ENCODE measurements around the gene ANKDD1B. TPM values are rescaled to one million over a fixed set of nuclear protein-coding genes. Genes with fewer than 3 reads are reported as not detected.

The ANKDD1B gene
- total and polyA plus RNA-seq, 2 of the 13 experiments (the other 11 are each of a cell fraction or from before 2014, with no cell fraction given), result 0.12 to 0.27 TPM

DNA sequence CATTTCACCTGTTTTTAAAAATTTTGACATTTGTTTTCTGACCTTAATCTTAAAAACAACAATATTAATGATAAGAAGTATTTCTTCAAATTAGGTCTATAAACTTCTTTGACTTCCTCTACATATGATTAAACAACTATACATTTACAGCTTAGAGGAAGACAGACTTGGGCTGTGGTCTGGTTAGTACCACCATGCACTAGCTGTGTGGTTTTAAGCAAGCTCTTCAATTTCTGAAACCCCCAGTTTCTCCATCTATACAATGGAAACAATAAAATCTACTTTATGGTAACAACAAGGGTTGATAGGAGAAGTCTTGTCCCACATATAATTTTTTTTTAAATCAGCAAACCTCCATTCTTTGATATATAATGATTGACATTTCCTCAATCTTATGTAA lies 15.7 kb downstream of the ANKDD1B start:
- Histone ChIP-seq H3K79me2 (ENCODE audit: insufficient read depth, low read length) (no peaks in the 10 kb centered on the region), H3K36me3 (replicated peaks in 1 of 2; ENCODE audit: control insufficient read depth in 1 of 2, insufficient read depth in 2 of 2, low read length in 2 of 2) (no peaks in the 10 kb centered on the region), H3K4me2 (ENCODE audit: low read depth, low read length) (no peak overlapping the region), H3K9ac (ENCODE audit: insufficient read depth, low read depth, low read length) (no peak overlapping the region), H3K27ac (ENCODE audit: extremely low read length, insufficient read depth, low read length) (no peak overlapping the region), H3K9me3 (ENCODE audit: low read length) (no peaks in the 10 kb centered on the region), H3K4me3 (replicated peaks in 1 of 3; ENCODE audit: insufficient read depth in 1 of 3, low read depth in 2 of 3, low read length in 3 of 3) (no peak overlapping the region), H4K20me1 (ENCODE audit: insufficient read depth, low read length) (no peaks in the 10 kb centered on the region), H3K4me1 (ENCODE audit: insufficient read depth, low read length) (peaks cover 15% of the 10 kb centered on the region), H3K27me3 (ENCODE audit: control insufficient read depth in 1 of 2, insufficient read depth in 2 of 2, low read length in 2 of 2) (no peaks in the 10 kb centered on the region), H2AFZ (ENCODE audit: low read length) (no peak overlapping the region)
- no TSS peak for BruUV-seq (replicated peaks)
- in situ Hi-C loops (cut with HindIII; ENCODE audit: extremely low pct_ligation_motif_present, low pct_unique_long_range_greater_than_20kb) (no loop called here), intact Hi-C loops (cut with micrococcal nuclease; ENCODE audit: unreplicated experiment) (no loop called here)
- FAIRE-seq, result no peak
- ChIA-PET CTCF (ENCODE audit: low intra/inter-chr PET ratio, low total read pairs) (no interaction called here), POLR2A (no interaction called here)
- no peak for ATAC-seq
- no peak for DNase-seq (ENCODE audit: low spot score)
- TF ChIP-seq EHMT2 (IDR thresholded peaks at IDR 0.05; ENCODE audit: borderline replicate concordance, low read depth, low read length) (no peak), CHD2 (IDR thresholded peaks at IDR 0.05; ENCODE audit: low read depth, low read length) (no peak), SNAPC2 (CRISPR knock-in tag; IDR thresholded peaks at IDR 0.05) (no peak), GLI4 (CRISPR knock-in tag; IDR thresholded peaks at IDR 0.05; ENCODE audit: borderline replicate concordance) (no peak), ZZZ3 (CRISPR knock-in tag; IDR thresholded peaks at IDR 0.05; ENCODE audit: borderline replicate concordance) (no peak), ZSCAN9 (CRISPR knock-in tag; IDR thresholded peaks at IDR 0.05; ENCODE audit: borderline replicate concordance) (no peak), MTF2 (CRISPR knock-in tag; IDR thresholded peaks at IDR 0.05; ENCODE audit: borderline replicate concordance) (no peak), ZSCAN21 (CRISPR knock-in tag; IDR thresholded peaks at IDR 0.05; ENCODE audit: borderline replicate concordance) (no peak), SP140L (CRISPR knock-in tag; IDR thresholded peaks at IDR 0.05; ENCODE audit: borderline replicate concordance) (no peak), ZKSCAN8 (CRISPR knock-in tag; IDR thresholded peaks at IDR 0.05; ENCODE audit: borderline replicate concordance) (no peak), ZBTB3 (CRISPR knock-in tag; IDR thresholded peaks at IDR 0.05; ENCODE audit: borderline replicate concordance, low read depth) (no peak), ZNF747 (CRISPR knock-in tag; IDR thresholded peaks at IDR 0.05; ENCODE audit: borderline replicate concordance) (no peak)
- TF ChIP-seq, protein P1, sequence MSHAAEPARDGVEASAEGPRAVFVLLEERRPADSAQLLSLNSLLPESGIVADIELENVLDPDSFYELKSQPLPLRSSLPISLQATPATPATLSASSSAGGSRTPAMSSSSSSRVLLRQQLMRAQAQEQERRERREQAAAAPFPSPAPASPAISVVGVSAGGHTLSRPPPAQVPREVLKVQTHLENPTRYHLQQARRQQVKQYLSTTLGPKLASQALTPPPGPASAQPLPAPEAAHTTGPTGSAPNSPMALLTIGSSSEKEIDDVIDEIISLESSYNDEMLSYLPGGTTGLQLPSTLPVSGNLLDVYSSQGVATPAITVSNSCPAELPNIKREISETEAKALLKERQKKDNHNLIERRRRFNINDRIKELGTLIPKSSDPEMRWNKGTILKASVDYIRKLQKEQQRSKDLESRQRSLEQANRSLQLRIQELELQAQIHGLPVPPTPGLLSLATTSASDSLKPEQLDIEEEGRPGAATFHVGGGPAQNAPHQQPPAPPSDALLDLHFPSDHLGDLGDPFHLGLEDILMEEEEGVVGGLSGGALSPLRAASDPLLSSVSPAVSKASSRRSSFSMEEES (CRISPR knock-in tag; IDR thresholded peaks at IDR 0.05), result no peak
- TF ChIP-seq, protein P2, sequence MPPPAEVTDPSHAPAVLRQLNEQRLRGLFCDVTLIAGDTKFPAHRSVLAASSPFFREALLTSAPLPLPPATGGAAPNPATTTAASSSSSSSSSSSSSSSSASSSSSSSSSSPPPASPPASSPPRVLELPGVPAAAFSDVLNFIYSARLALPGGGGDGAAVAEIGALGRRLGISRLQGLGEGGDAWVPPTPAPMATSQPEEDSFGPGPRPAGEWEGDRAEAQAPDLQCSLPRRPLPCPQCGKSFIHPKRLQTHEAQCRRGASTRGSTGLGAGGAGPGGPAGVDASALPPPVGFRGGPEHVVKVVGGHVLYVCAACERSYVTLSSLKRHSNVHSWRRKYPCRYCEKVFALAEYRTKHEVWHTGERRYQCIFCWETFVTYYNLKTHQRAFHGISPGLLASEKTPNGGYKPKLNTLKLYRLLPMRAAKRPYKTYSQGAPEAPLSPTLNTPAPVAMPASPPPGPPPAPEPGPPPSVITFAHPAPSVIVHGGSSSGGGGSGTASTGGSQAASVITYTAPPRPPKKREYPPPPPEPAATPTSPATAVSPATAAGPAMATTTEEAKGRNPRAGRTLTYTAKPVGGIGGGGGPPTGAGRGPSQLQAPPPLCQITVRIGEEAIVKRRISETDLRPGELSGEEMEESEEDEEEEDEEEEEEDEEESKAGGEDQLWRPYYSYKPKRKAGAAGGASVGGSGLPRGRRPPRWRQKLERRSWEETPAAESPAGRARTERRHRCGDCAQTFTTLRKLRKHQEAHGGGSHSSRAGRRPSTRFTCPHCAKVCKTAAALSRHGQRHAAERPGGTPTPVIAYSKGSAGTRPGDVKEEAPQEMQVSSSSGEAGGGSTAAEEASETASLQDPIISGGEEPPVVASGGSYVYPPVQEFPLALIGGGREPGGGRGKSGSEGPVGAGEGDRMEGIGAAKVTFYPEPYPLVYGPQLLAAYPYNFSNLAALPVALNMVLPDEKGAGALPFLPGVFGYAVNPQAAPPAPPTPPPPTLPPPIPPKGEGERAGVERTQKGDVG (CRISPR knock-in tag; IDR thresholded peaks at IDR 0.05; ENCODE audit: borderline replicate concordance), result no peak
- TF ChIP-seq, protein P3, sequence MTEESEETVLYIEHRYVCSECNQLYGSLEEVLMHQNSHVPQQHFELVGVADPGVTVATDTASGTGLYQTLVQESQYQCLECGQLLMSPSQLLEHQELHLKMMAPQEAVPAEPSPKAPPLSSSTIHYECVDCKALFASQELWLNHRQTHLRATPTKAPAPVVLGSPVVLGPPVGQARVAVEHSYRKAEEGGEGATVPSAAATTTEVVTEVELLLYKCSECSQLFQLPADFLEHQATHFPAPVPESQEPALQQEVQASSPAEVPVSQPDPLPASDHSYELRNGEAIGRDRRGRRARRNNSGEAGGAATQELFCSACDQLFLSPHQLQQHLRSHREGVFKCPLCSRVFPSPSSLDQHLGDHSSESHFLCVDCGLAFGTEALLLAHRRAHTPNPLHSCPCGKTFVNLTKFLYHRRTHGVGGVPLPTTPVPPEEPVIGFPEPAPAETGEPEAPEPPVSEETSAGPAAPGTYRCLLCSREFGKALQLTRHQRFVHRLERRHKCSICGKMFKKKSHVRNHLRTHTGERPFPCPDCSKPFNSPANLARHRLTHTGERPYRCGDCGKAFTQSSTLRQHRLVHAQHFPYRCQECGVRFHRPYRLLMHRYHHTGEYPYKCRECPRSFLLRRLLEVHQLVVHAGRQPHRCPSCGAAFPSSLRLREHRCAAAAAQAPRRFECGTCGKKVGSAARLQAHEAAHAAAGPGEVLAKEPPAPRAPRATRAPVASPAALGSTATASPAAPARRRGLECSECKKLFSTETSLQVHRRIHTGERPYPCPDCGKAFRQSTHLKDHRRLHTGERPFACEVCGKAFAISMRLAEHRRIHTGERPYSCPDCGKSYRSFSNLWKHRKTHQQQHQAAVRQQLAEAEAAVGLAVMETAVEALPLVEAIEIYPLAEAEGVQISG (CRISPR knock-in tag; IDR thresholded peaks at IDR 0.05), result no peak
- TF ChIP-seq, protein P4, sequence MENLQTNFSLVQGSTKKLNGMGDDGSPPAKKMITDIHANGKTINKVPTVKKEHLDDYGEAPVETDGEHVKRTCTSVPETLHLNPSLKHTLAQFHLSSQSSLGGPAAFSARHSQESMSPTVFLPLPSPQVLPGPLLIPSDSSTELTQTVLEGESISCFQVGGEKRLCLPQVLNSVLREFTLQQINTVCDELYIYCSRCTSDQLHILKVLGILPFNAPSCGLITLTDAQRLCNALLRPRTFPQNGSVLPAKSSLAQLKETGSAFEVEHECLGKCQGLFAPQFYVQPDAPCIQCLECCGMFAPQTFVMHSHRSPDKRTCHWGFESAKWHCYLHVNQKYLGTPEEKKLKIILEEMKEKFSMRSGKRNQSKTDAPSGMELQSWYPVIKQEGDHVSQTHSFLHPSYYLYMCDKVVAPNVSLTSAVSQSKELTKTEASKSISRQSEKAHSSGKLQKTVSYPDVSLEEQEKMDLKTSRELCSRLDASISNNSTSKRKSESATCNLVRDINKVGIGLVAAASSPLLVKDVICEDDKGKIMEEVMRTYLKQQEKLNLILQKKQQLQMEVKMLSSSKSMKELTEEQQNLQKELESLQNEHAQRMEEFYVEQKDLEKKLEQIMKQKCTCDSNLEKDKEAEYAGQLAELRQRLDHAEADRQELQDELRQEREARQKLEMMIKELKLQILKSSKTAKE (CRISPR knock-in tag; IDR thresholded peaks at IDR 0.05; ENCODE audit: borderline replicate concordance), result no peak
